Liver (tissue), 9 donors: ENCODE measurements around the gene IFITM5. TPM values are rescaled to one million over a fixed set of nuclear protein-coding genes. Genes with fewer than 3 reads are reported as not detected.
A peak's percentile ranks its signal among the peaks of the same experiment; 100 is the strongest.

ENCODE experiments used
- DNase-seq: peaks from one replicate; pipeline ENCODE4 v3.0.0-alpha.2; 2017; ENCODE audit warnings: low spot score
- H3K27ac ChIP-seq, 2 donors: one replicate each; pipeline ENCODE4 v1.7.0; 2013; ENCODE audit warnings: inconsistent platforms in 2 of 2, low read length in 2 of 2, control low read depth in 1 of 2, low read depth in 1 of 2, mild to moderate bottlenecking in 1 of 2
- H3K27me3 ChIP-seq, 4 donors: one replicate each; pipeline versions ENCODE4 v1.6.1 to v1.7.0; 2013; ENCODE audit warnings: low read length in 3 of 4, inconsistent platforms in 1 of 4, mild to moderate bottlenecking in 1 of 4, moderate library complexity in 1 of 4; ENCODE audit not compliant: control insufficient read depth in 4 of 4, insufficient read depth in 4 of 4
- H3K36me3 ChIP-seq, 4 donors: one replicate each; pipeline versions ENCODE4 v1.6.1 to v1.7.0; 2013; ENCODE audit warnings: low read length in 3 of 4, mild to moderate bottlenecking in 3 of 4, low read depth in 1 of 4, moderate library complexity in 1 of 4; ENCODE audit not compliant: control insufficient read depth in 4 of 4, insufficient read depth in 3 of 4
- H3K4me1 ChIP-seq, 4 donors: one replicate each; pipeline versions ENCODE4 v1.6.1 to v1.7.0; 2013; ENCODE audit warnings: low read length in 3 of 4, mild to moderate bottlenecking in 3 of 4, moderate library complexity in 1 of 4; ENCODE audit not compliant: control insufficient read depth in 4 of 4, insufficient read depth in 4 of 4
- H3K4me3 ChIP-seq, 3 donors: one replicate each; pipeline versions ENCODE4 v1.6.1 to v1.7.0; 2013; ENCODE audit warnings: low read length in 3 of 3, control low read depth in 1 of 3, low read depth in 1 of 3, mild to moderate bottlenecking in 1 of 3
- H3K9ac ChIP-seq, 2 donors: one replicate each; pipeline ENCODE4 v1.7.0; 2013; ENCODE audit warnings: low read length in 2 of 2, mild to moderate bottlenecking in 2 of 2, moderate library complexity in 2 of 2, control low read depth in 1 of 2, low read depth in 1 of 2
- H3K9me3 ChIP-seq, 4 donors: one replicate each; pipeline versions ENCODE4 v1.6.1 to v1.7.0; 2013; ENCODE audit warnings: low read length in 3 of 4; ENCODE audit not compliant: control insufficient read depth in 4 of 4
- EGR1 ChIP-seq, 2 donors: IDR thresholded peaks; 2 replicates each; pipeline ENCODE4 v1.6.1; 2016 to 2018; ENCODE audit warnings: antibody characterized with exemption in 2 of 2, low read depth in 2 of 2
- FOXA1 ChIP-seq: IDR thresholded peaks from 2 replicates; pipeline ENCODE4 v1.6.1; 2016; ENCODE audit warnings: antibody characterized with exemption
- FOXA2 ChIP-seq: IDR thresholded peaks from 2 replicates; pipeline ENCODE4 v1.6.1; 2016; ENCODE audit warnings: antibody characterized with exemption
- HNF4A ChIP-seq, 2 donors: conservative IDR thresholded peaks; 2 replicates each; pipeline ENCODE4 v1.6.1; 2016; ENCODE audit warnings: antibody characterized with exemption in 2 of 2, mild to moderate bottlenecking in 2 of 2
- HNF4G ChIP-seq: IDR thresholded peaks from 2 replicates; pipeline ENCODE4 v1.6.1; 2016; ENCODE audit warnings: antibody characterized with exemption
- NR2F2 ChIP-seq: IDR thresholded peaks from 2 replicates; pipeline ENCODE4 v1.6.1; 2016; ENCODE audit warnings: antibody characterized with exemption
- RAD21 ChIP-seq, 2 donors: IDR thresholded peaks; 2 replicates each; pipeline ENCODE4 v1.6.1; 2016; ENCODE audit warnings: antibody characterized with exemption in 2 of 2, mild to moderate bottlenecking in 2 of 2
- RXRA ChIP-seq, 2 donors: IDR thresholded peaks; 2 replicates each; pipeline ENCODE4 v1.6.1; 2017 to 2018; ENCODE audit warnings: antibody characterized with exemption in 2 of 2, mild to moderate bottlenecking in 1 of 2
- SP1 ChIP-seq: IDR thresholded peaks from 2 replicates; pipeline ENCODE4 v1.6.1; 2018; ENCODE audit warnings: antibody characterized with exemption, mild to moderate bottlenecking
- TAF1 ChIP-seq: conservative IDR thresholded peaks from 2 replicates; pipeline ENCODE4 v1.6.1; 2016; ENCODE audit warnings: antibody characterized with exemption, mild to moderate bottlenecking
- YY1 ChIP-seq: IDR thresholded peaks from 2 replicates; pipeline ENCODE4 v1.6.1; 2016; ENCODE audit warnings: antibody characterized with exemption, mild to moderate bottlenecking
- WGBS: extraction: QIAGEN DNeasy Blood & Tissue Kit; methylation state at CpG from one replicate; pipeline ENCODE4 v1.1.7; 2013; 5-methylcytosine and 5-hydroxymethylcytosine counted together
- polyA plus RNA-seq, 2 donors: library from polyadenylated mRNA; stranded (reverse) in 1 of 2; unstranded in 1 of 2; fragments of 200-250 nt in 1 of 2; fragments of >200 nt in 1 of 2; fragmentation: Nextera tagmentation in 1 of 2; extraction: Ambion mirVana in 1 of 2; gene quantifications; one replicate each; pipeline versions ENCODE4 v1.2.1 to v1.2.3, GENCODE V29; 2013 to 2015
- total RNA-seq, 2 donors: library from RNA; depleted of rRNA; stranded (reverse); fragments of >200 nt; gene quantifications; one replicate each; pipeline ENCODE4 v1.2.3, GENCODE V29; 2014
- TF ChIP-seq, protein P1 (sequence below): fragments of 150-350 bp; IDR thresholded peaks from 2 replicates; pipeline ENCODE4 v1.5.1; 2017; ENCODE audit warnings: improper control_type of control experiment, low read depth, low read length; ENCODE audit not compliant: missing input control
- TF ChIP-seq, protein P2 (sequence below): IDR thresholded peaks from 2 replicates; pipeline ENCODE4 v1.6.1; 2016; ENCODE audit warnings: antibody characterized with exemption
- TF ChIP-seq, protein P3 (sequence below): IDR thresholded peaks from 2 replicates; pipeline ENCODE4 v1.6.1; 2016; ENCODE audit warnings: antibody characterized with exemption
- TF ChIP-seq, protein P4 (sequence below): IDR thresholded peaks from 2 replicates; pipeline ENCODE4 v1.6.1; 2016; ENCODE audit warnings: antibody characterized with exemption
- donor health status: healthy.
- donor health status: healthy.
- donor health status: healthy.
- donor health status: healthy.
- donor health status: healthy.

Gene IFITM5
- total and polyA plus RNA-seq, 4 donors: not detected

DNA sequence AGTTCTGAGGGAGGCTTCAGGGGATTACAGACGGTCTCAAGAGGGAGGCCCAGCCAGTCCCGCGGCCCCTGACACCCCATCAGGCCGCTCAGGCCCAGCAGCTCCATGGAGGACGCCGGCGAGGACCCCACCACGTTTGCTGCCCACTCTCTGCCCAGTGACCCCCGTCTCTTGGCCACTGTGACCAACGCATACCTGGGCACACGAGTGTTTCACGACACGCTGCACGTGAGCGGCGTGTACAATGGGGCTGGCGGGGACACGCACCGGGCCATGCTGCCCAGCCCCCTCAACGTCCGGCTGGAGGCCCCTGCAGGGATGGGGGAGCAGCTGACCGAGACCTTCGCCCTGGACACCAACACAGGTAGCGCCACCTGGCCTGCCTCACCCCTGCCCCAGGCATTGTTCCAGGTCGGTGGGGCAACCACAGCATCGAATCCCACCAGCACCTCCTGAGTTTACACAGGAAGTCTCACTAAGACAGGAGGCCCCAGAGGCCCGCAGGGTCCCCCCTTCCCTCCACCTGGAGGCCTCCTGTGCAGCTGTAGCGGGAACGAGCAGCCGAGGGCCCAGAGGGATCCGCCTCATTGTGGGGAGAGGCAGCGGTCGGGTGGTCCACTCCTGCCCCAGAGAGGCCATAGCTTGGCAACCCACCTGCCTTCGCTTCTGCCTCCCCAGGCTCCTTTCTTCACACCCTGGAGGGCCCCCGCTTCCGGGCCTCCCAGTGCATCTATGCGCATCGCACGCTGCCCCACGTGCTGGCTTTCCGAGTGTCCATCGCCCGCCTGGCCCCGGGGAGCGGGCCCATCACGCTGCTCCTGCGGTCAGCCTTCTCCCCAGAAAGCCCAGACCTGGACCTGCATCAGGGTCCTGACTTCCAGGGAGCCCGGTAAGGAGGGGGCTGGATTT, 9.4 kb downstream of the IFITM5 start:
- no peak for TF ChIP-seq NR2F2

DNA sequence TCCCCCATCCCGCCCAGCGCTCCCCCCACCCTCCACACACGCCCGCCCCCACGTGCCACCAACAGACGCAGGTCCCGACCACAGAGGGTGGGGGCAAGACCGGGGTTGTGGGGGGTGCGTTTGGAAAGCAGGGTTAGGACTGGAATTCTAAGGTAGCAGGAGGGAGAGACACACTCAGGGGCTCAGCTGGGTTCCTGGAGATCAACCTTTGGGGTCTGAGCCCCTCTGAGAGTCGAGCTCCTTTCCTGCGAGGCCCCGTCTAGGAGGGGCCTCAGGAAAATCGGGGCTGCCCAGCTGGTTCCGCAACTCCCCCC, 10.0 kb downstream of the IFITM5 start:
- H3K4me3 ChIP-seq: peak overlapping the region in 1 of 3 donors; percentile 76
- no peaks in the 10 kb centered on the region for H3K9me3 ChIP-seq
- H3K36me3 ChIP-seq: peaks cover 0 to 2% (median 0%) of the 10 kb centered on the region in 4 donors
- DNase-seq: no peak
- 30% methylated on average over 14 of the region's 14 CpGs for WGBS
- no peak overlapping the region for H3K27ac ChIP-seq
- H3K9ac ChIP-seq: no peak overlapping the region
- no peaks in the 10 kb centered on the region for H3K27me3 ChIP-seq
- TF ChIP-seq, protein P1, sequence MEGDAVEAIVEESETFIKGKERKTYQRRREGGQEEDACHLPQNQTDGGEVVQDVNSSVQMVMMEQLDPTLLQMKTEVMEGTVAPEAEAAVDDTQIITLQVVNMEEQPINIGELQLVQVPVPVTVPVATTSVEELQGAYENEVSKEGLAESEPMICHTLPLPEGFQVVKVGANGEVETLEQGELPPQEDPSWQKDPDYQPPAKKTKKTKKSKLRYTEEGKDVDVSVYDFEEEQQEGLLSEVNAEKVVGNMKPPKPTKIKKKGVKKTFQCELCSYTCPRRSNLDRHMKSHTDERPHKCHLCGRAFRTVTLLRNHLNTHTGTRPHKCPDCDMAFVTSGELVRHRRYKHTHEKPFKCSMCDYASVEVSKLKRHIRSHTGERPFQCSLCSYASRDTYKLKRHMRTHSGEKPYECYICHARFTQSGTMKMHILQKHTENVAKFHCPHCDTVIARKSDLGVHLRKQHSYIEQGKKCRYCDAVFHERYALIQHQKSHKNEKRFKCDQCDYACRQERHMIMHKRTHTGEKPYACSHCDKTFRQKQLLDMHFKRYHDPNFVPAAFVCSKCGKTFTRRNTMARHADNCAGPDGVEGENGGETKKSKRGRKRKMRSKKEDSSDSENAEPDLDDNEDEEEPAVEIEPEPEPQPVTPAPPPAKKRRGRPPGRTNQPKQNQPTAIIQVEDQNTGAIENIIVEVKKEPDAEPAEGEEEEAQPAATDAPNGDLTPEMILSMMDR: no peak
- TF ChIP-seq, protein P2, sequence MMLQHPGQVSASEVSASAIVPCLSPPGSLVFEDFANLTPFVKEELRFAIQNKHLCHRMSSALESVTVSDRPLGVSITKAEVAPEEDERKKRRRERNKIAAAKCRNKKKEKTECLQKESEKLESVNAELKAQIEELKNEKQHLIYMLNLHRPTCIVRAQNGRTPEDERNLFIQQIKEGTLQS: no peak
- TF ChIP-seq, protein P3, sequence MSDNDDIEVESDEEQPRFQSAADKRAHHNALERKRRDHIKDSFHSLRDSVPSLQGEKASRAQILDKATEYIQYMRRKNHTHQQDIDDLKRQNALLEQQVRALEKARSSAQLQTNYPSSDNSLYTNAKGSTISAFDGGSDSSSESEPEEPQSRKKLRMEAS: no peak
- TF ChIP-seq, protein P4, sequence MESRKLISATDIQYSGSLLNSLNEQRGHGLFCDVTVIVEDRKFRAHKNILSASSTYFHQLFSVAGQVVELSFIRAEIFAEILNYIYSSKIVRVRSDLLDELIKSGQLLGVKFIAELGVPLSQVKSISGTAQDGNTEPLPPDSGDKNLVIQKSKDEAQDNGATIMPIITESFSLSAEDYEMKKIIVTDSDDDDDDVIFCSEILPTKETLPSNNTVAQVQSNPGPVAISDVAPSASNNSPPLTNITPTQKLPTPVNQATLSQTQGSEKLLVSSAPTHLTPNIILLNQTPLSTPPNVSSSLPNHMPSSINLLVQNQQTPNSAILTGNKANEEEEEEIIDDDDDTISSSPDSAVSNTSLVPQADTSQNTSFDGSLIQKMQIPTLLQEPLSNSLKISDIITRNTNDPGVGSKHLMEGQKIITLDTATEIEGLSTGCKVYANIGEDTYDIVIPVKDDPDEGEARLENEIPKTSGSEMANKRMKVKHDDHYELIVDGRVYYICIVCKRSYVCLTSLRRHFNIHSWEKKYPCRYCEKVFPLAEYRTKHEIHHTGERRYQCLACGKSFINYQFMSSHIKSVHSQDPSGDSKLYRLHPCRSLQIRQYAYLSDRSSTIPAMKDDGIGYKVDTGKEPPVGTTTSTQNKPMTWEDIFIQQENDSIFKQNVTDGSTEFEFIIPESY: no peak
- H3K4me1 ChIP-seq: peaks cover 0 to 19% (median 11%) of the 10 kb centered on the region in 4 donors

More for the DNA sequence above, 9.4 kb downstream of the IFITM5 start:
- H3K9me3 ChIP-seq: no peaks in the 10 kb centered on the region
- H3K9ac ChIP-seq: no peak overlapping the region
- H3K27ac ChIP-seq: no peak overlapping the region
- H3K4me3 ChIP-seq: peak overlapping the region in 1 of 3 donors; percentile 76
- H3K4me1 ChIP-seq: peaks cover 0 to 19% (median 11%) of the 10 kb centered on the region in 4 donors
- H3K27me3 ChIP-seq: no peaks in the 10 kb centered on the region
- 90% methylated on average over 48 of the region's 48 CpGs for WGBS
- no peak for DNase-seq
- H3K36me3 ChIP-seq: peaks cover 0 to 2% (median 0%) of the 10 kb centered on the region in 4 donors

DNA sequence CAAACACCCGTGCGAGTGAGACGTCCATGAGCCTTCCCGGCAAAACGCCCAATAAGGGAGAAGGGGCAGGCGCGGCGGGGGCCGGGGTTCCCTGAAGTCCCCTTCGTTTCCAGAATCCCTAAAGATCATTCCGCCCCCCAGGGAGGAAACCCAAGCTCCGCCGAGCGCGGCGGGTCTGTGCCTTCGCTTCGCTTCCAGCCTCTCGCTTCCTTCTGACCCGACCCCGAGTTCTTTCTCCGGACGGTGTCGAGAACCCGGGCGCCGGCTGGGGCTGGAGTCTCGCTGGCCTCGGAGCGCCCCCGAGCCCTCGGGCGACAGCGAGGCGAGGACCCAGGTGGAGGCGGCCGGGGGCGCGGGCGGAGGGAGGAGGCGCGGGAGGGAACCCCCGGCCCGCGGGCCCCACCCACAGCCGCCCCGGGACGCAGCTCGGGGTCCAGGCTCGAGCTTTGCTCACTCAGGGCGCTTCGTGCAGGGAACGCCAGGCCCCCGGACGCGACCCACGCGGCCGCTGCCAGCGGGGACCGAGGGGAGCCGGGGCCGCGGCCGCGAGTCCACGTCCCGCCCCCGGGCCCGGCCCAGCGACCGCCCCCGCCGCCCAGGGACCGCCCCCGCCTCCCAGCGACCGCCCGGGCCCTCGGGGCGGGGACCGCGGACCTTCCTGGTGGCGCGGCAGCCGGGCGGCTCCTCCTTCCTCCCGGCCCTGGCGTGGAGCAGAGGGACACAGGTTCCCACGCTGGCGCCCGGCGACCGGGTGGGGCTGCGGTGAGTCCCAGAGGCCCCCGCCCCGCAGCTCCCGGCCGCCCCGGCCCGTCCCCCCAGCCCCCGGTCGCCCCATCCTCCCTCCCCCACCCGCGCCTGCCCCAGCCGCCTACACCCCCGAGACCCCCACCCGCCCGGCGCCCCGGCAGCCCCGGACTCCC, 10.6 kb downstream of the IFITM5 start, which contains the start of gene PGGHG:
PGGHG (plus strand) TSS at position 649 of the 920 bp plus-strand sequence. CDS start 691 bp downstream, outside the sequence.
- Histone ChIP-seq H3K36me3 (peaks cover 0 to 2% (median 0%) of the 10 kb centered on the region in 4 donors), H3K4me3 (peak within 1 kb of the TSS; percentile 68 to 76 (median 73)), H3K4me1 (peaks cover 0 to 19% (median 11%) of the 10 kb centered on the region in 4 donors), H3K27me3 (no peaks in the 10 kb centered on the region), H3K9me3 (no peaks in the 10 kb centered on the region), H3K27ac (peak within 1 kb of the TSS; percentile 64 to 80), H3K9ac (peak within 1 kb of the TSS; percentile 19 to 64)
- 1% methylated on average over 112 of the region's 112 CpGs for WGBS
- DNase-seq: no peak
- TF ChIP-seq, protein P3: no peak
- TF ChIP-seq TAF1: no peak
- no peak for TF ChIP-seq FOXA2
- no peak for TF ChIP-seq YY1
- TF ChIP-seq HNF4G: no peak
- TF ChIP-seq RXRA (IDR thresholded peaks at IDR 0.05): no peak
- TF ChIP-seq, protein P2: no peak
- TF ChIP-seq FOXA1: no peak
- no peak for TF ChIP-seq RAD21 (IDR thresholded peaks at IDR 0.05)
- TF ChIP-seq SP1: no peak
- no peak for TF ChIP-seq HNF4A (conservative IDR thresholded peaks at IDR 0.05)
- no peak for TF ChIP-seq EGR1 (IDR thresholded peaks at IDR 0.05; ENCODE audit: low read depth in 2 of 2)
- TF ChIP-seq, protein P4: no peak
